Calu3 (cell line): ENCODE results near the gene PCAT7. TPM values are rescaled to one million over a fixed set of nuclear protein-coding genes. Genes with fewer than 3 reads are reported as not detected.
A peak's percentile ranks its signal among the peaks of the same experiment; 100 is the strongest.

Source experiments
- BruUV-seq: library from RNA; stranded (reverse); fragments of 400-500 nt; replicated peaks from 2 replicates; lab custom pipeline; 2021; lab: Mats Ljungman, UMichigan
- CTCF ChIA-PET: fragments of 300-600 bp; sonication (Branson Sonifier 250); formaldehyde crosslinking; loops from one replicate; lab custom pipeline; 2022; ENCODE audit warnings: antibody characterized with exemption; lab: Charles Lee
- DNase-seq: peaks from one replicate; pipeline ENCODE4 v3.0.0; 2022
- H3K27ac Mint-ChIP-seq: one replicate; pipeline ENCODE4 v1.8.0; 2022; ENCODE audit warnings: mixed read lengths; ENCODE audit not compliant: unreplicated experiment
- H3K27me3 Mint-ChIP-seq: one replicate; pipeline ENCODE4 v1.8.0; 2022; ENCODE audit warnings: mixed read lengths; ENCODE audit not compliant: unreplicated experiment
- H3K36me3 Mint-ChIP-seq: one replicate; pipeline ENCODE4 v1.8.0; 2022; ENCODE audit warnings: mild to moderate bottlenecking, moderate library complexity, mixed read lengths; ENCODE audit not compliant: insufficient read depth, unreplicated experiment
- H3K4me1 Mint-ChIP-seq: one replicate; pipeline ENCODE4 v1.8.0; 2022; ENCODE audit warnings: mild to moderate bottlenecking, low read depth, mixed read lengths; ENCODE audit not compliant: unreplicated experiment
- H3K4me3 Mint-ChIP-seq: one replicate; pipeline ENCODE4 v1.8.0; 2022; ENCODE audit warnings: mild to moderate bottlenecking, low read depth, moderate library complexity, mixed read lengths; ENCODE audit not compliant: unreplicated experiment
- H3K9me3 Mint-ChIP-seq: one replicate; pipeline ENCODE4 v1.8.0; 2022; ENCODE audit warnings: low read depth, mixed read lengths; ENCODE audit not compliant: unreplicated experiment
- intact Hi-C: fragments of 100-400 bp; cut with micrococcal nuclease; formaldehyde crosslinking; loops from one replicate; pipeline ENCODE4 v1.10.0; 2022; ENCODE audit not compliant: unreplicated experiment
- total RNA-seq: library from RNA; stranded (reverse); gene quantifications from 2 replicates; pipeline ENCODE4 v1.2.3, GENCODE V29; 2022
- TF ChIP-seq, protein P1 (sequence below): fragments of 200-600 bp; IDR thresholded peaks from one replicate; pipeline ENCODE4 v1.8.0; 2022; ENCODE audit warnings: antibody characterized with exemption; ENCODE audit not compliant: unreplicated experiment

The PCAT7 gene
- total RNA-seq, 1 experiment from 2014 or later, result 2.0 TPM

DNA sequence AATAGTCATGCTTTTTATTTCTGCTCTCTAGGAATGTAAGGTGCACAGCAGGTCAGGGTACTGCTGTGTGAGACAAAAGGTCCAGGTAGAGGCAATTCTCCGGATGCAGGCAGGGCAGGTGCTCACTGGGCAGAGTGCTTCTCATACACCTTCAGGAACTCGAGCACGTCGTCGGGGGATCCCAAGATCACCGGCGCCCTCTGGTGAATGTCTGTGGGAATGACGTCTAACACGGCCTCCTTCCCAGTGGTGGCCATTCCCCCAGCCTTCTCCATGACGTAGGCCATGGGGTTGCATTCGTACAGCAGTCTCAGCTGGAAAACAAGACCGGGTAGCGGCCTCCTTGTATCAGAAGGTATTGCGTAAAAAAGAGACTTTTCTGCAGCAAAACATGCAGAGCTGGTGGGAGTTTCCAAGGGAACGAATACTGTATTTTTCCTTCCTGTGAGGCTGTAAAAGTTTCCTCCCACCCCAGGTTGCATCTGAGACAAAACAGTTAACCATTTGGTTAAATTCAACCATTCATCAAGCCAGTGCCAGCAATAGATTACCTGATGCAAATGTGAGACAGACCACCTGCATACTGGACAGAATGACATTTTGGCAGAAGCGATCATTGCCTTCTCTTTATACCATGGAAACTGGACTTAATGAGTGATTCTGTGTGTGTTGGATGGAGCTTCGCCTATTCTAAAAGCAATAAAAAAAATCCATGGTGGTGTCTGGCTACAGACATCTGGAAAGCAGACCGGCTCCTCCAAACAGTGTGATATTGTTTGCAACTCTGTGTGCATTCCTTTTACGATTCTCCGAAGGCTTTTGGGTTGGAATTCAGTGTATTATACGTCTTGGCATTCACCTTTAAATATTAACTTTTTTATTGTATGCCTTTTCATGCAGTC, 48.6 kb downstream of the PCAT7 start:
- CTCF ChIA-PET, result interaction anchor here (0.8 kb wide), 1 partner anchor 49 kb away, joined by 4 read pairs; the partner anchor contains the start of gene PCAT7
- H3K36me3 Mint-ChIP-seq, result no peaks in the 10 kb centered on the region
- TF ChIP-seq, protein P1, sequence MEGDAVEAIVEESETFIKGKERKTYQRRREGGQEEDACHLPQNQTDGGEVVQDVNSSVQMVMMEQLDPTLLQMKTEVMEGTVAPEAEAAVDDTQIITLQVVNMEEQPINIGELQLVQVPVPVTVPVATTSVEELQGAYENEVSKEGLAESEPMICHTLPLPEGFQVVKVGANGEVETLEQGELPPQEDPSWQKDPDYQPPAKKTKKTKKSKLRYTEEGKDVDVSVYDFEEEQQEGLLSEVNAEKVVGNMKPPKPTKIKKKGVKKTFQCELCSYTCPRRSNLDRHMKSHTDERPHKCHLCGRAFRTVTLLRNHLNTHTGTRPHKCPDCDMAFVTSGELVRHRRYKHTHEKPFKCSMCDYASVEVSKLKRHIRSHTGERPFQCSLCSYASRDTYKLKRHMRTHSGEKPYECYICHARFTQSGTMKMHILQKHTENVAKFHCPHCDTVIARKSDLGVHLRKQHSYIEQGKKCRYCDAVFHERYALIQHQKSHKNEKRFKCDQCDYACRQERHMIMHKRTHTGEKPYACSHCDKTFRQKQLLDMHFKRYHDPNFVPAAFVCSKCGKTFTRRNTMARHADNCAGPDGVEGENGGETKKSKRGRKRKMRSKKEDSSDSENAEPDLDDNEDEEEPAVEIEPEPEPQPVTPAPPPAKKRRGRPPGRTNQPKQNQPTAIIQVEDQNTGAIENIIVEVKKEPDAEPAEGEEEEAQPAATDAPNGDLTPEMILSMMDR, result peak; percentile 45
- no peaks in the 10 kb centered on the region for H3K9me3 Mint-ChIP-seq
- H3K27me3 Mint-ChIP-seq, result no peaks in the 10 kb centered on the region
- intact Hi-C loops, result loop anchor here (1.0 kb wide), 1 partner anchor 49 kb away; no protein-coding TSS in a partner anchor
- BruUV-seq, result no TSS peak
- no peak overlapping the region for H3K27ac Mint-ChIP-seq
- no peak overlapping the region for H3K4me3 Mint-ChIP-seq
- H3K4me1 Mint-ChIP-seq, result peaks cover 14% of the 10 kb centered on the region
- peak; percentile 74 for DNase-seq

- CTCF ChIA-PET, result no interaction called here
- peaks cover 35% of the 10 kb centered on the region for H3K4me1 Mint-ChIP-seq
- intact Hi-C loops, result no loop called here
- no peak overlapping the region for H3K27ac Mint-ChIP-seq
- DNase-seq, result no peak
- H3K27me3 Mint-ChIP-seq, result no peaks in the 10 kb centered on the region
- H3K4me3 Mint-ChIP-seq, result no peak overlapping the region
- H3K9me3 Mint-ChIP-seq, result no peaks in the 10 kb centered on the region
- TF ChIP-seq, protein P1, result no peak
- H3K36me3 Mint-ChIP-seq, result no peaks in the 10 kb centered on the region
- no TSS peak for BruUV-seq
These were observed 52.0 kb downstream of the PCAT7 start for GRCh38 chr9:94606646-94607422.

- Mint-ChIP-seq H3K27ac (no peak overlapping the region), H3K4me1 (peaks cover 35% of the 10 kb centered on the region), H3K9me3 (no peaks in the 10 kb centered on the region), H3K36me3 (no peaks in the 10 kb centered on the region), H3K27me3 (no peaks in the 10 kb centered on the region), H3K4me3 (no peak overlapping the region)
- TF ChIP-seq, protein P1, result no peak
- CTCF ChIA-PET, result no interaction called here
- DNase-seq, result no peak
- intact Hi-C loops, result no loop called here
- BruUV-seq, result no TSS peak
These were observed 52.5 kb downstream of the PCAT7 start for GRCh38 chr9:94607423-94607691.

- Mint-ChIP-seq H3K27me3 (no peaks in the 10 kb centered on the region), H3K9me3 (no peaks in the 10 kb centered on the region), H3K27ac (no peak overlapping the region), H3K4me1 (peaks cover 35% of the 10 kb centered on the region), H3K36me3 (no peaks in the 10 kb centered on the region), H3K4me3 (no peak overlapping the region)
- DNase-seq, result no peak
- CTCF ChIA-PET, result no interaction called here
- intact Hi-C loops, result no loop called here
- TF ChIP-seq, protein P1, result no peak
- BruUV-seq, result no TSS peak
These were observed 55.3 kb downstream of the PCAT7 start for GRCh38 chr9:94610181-94610606.
